Measurements from ENCODE around the gene ACTBL2.

DNA sequence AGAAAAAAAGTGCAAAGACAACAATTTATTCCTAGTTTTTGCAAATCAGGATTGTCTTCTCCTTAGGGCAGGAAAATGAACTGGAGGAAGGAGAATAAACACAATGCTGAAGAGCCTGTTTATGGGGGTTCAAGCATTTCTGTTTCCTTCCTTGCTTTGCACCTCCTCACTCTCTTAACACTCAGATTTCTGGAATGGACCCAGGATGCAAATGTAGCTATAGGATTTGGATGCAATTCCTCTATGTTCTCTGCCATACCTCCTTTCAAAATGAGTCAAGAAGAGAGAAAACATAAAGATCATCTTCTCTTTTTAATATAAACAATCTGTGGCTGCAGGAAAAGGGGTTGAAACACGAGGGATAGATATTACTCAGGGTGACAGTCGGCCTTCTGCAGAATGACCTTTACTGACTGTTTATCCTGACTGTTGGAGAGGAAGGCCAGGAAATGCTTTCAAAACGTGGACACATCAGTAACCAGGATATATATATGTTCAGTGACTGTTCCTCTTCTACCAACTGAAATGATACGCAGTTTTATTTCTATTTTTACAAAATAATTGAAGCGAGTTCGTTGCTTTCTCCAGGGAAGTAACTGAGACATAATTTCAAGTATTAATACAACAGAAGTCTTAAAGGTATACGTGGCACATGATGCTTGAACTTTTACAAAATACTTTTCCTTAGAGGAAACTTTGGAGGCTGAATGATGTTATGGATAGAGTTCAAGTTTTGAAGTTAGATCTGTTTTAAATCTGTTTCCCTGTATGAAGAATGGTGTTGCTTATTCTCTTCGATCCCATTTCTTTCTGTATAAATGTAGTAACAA lies 44.4 kb downstream of the ACTBL2 start:
- TF ChIP-seq, protein P1, sequence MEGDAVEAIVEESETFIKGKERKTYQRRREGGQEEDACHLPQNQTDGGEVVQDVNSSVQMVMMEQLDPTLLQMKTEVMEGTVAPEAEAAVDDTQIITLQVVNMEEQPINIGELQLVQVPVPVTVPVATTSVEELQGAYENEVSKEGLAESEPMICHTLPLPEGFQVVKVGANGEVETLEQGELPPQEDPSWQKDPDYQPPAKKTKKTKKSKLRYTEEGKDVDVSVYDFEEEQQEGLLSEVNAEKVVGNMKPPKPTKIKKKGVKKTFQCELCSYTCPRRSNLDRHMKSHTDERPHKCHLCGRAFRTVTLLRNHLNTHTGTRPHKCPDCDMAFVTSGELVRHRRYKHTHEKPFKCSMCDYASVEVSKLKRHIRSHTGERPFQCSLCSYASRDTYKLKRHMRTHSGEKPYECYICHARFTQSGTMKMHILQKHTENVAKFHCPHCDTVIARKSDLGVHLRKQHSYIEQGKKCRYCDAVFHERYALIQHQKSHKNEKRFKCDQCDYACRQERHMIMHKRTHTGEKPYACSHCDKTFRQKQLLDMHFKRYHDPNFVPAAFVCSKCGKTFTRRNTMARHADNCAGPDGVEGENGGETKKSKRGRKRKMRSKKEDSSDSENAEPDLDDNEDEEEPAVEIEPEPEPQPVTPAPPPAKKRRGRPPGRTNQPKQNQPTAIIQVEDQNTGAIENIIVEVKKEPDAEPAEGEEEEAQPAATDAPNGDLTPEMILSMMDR (IDR thresholded peaks at IDR 0.05; ENCODE audit: insufficient read depth, low read depth, low read length): no peak
- no peak for TF ChIP-seq EZH2 (IDR thresholded peaks at IDR 0.05; ENCODE audit: insufficient read depth, low read length)
